HG03039 (cell line): ENCODE results near the gene TMC2.
"Not testable (repeated sequence)": the region's sequence is repeated elsewhere in the genome, so short reads cannot be mapped to it uniquely, and the experiment has no call there.

Source experiments
- ATAC-seq: cut with Tn5 transposase; IDR thresholded peaks from one replicate; pipeline ENCODE4 v1.9.1; 2021; ENCODE audit warnings: mild to moderate bottlenecking, moderate library complexity; ENCODE audit not compliant: unreplicated experiment

TMC2 gene

DNA sequence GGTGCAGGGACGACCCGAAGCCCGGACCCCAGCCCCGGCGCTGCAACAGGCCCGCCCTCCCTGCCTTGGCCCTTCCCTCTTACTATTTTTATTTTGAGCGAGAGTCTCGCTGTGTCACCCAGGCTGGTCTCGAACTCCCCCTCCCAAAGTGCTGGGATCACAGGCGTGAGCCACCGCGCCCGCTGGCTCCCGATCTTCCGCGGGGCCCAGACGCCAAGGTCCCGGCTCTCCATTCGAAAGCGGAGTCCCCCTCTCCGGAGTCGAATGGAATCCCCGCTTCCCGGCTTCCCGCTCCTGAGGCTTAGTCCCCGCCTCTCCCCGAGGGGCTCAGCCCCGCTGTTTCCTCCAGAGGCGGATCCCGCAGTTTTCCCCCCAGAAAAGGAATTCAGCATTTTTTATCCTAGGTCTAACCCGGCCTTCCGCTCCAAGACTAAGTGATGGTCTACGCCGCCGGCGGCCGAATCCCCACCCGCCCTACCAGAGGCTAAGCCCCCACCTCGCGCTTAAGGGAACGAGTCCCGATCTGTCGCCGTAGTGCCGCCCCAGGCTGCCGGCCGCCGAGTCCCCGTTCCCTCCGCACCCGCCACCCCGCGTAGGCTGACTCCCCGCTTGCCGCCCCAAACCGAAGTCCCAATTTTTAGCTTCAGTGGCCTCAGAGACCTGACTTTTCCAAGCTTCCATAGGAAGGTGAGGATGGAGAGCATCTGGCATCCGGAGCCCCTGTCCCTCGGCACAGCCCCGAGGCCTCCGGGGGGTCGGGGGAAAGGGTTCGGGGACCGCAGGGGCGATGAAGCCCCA lies 11.5 kb upstream of the TMC2 start:
- ATAC-seq, result no peak

DNA sequence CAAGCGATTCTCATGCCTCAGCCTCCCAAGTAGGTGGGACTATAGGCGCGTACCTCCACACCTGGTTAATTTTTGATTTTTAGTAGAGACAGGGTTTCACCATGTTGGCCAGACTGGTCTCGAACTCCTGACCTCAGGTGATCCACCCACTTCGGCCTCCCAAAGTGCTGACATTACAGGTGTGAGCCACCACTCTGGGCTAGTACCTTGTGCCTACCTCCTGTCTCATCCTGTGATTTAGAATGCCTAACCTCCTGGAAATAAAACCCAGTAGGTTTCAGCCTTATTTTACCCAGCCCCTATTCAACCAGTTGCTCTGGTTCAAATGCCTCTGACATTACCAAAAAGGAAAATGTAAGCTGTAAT lies 10.2 kb upstream of the TMC2 start:
- ATAC-seq, result not testable (repeated sequence)

DNA sequence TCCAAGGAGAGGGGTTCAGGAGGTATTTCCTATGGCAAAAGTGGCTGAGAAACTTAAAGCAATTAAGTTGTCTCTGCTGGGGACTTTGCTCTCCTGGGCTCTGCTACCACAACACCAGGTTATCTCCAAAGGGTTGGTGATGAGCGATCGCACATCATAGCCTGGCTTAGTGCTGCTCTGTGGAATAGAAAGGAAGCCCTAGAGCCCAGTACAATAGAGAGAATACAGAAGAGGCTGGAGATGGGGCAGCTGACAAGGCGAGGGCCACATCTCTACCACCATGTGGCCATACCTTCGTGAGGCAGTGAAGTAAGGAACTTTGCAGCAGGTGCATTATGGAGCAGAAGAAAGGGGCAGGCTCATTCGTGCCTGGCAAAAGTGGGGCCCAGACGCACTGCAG lies 8.6 kb upstream of the TMC2 start:
- ATAC-seq, result no peak

DNA sequence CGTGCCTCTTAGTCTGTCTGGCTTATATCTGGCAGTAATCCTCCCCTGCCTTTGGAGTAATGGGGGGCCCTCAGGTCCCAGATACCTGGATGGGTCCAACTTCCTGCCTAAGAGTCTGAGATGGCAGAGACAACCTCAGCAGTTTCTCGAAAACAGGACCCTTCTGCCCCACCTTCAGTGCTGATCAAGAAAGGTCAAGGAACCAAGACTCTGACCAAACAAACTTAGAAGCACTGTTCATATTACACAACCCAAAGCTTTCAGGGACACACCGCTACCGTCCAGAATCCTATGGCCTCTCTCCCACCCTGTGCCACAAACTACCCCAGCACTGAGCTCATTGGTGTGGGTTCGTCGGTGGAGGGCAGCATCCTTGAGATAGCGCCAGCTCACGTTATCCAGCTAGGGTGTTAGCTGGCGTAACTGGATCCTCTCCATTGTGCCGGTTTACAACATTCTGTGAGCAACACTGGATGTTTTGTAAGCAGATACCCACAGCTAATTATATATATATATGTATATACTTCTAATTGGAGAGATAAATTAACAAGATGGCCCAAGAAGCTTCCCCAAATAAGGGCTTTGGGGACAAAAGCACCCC lies 7.6 kb upstream of the TMC2 start:
- ATAC-seq, result no peak

DNA sequence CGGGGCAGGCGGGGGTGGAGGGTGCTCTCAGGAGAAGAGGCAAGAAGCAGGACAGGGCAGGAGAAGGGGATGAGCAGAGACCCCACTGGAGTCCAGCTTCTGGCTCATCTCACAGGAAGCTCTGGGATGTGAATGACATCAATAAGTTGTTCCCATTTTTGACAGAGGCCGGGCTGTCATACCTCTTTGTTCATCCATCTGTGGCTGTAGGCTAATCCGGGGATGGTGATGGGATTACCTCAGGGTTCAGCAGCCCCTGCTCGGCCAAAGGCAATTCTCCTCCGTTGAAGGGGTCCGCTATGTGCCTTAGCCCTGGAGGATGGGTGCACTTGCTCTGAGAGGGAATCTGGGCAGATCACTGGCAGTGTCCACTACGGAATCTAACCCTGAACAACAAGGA lies 3.3 kb upstream of the TMC2 start:
- ATAC-seq, result no peak

DNA sequence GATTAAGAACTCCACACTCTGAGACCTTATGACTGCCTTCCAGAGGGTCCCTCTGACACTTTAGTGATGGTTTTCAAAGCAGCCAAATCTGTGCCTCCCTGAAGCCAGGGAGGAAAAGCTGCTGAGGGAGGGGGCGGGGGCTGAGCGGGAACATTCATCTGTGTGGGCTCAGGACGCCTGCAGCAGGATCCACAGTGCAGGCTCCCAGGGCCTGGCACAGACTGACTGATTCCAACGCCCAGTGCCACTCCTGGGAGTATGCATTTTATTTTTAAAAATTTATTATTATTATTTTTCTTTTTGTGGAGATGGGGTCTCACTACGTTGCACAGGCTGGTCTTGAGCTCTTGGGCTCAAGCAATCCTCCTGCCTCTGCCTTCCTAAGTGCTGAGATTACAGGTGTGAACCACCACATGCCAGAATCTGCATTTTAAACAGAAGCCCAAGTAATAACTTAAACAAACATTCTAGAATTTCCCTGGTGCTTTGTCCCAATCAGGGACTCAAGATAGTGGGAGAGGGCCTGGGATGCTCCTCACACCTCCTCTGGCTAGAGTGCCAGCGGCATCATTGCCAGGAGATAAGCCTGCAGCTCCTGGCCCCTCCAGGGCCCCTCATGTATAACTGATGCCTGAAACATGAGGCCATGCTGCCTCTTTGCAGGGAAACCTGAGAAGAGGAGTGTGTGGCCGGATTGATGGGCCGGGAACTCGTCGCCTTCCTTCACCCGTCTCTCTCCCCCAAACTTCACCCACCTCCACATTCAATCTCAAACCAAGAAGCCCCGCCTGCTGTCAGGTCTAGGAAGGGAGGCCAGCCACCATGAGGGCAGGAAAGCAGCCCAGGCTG lies 438 bp upstream of the TMC2 start:
- ATAC-seq, result no peak

DNA sequence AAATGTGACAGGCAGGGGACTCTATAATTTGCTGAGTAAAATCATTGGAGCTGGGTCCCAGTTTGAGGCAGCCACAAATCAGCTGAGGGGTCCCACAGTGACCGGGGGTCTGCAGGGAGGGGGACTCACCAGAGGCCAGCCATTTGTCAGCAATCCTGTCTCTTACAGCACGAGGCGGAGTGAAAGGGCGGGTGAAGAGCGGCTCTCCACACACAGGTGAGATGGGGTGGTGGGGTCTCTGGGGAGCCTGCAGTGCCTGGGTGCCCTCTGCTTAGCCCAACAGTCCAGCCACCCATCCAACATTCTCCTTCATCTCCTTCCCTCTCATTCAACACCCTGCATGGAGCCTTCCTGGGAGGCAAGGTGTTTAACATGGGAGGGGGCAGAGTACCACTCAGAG lies 728 bp downstream of the TMC2 start:
- no peak for ATAC-seq

DNA sequence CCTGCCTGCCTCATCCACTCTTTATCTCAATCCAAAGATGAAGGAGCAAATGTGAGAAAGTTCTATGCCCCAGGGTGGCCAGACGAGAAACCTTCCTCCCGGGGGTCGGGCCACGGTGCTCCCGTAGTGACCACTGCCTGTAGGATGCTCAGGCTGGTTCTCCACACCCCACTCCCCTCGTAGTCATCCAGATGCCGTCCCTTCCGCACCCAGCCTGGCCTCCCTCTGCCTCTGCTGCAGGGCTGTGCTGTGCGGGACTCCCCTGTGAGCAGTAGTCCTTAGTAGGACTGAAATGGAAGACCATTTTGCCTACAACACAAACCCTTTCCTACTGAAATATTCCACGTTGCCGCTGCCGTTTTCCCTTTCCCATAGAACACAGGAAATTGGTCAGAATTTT lies 2.0 kb downstream of the TMC2 start:
- ATAC-seq, result no peak

DNA sequence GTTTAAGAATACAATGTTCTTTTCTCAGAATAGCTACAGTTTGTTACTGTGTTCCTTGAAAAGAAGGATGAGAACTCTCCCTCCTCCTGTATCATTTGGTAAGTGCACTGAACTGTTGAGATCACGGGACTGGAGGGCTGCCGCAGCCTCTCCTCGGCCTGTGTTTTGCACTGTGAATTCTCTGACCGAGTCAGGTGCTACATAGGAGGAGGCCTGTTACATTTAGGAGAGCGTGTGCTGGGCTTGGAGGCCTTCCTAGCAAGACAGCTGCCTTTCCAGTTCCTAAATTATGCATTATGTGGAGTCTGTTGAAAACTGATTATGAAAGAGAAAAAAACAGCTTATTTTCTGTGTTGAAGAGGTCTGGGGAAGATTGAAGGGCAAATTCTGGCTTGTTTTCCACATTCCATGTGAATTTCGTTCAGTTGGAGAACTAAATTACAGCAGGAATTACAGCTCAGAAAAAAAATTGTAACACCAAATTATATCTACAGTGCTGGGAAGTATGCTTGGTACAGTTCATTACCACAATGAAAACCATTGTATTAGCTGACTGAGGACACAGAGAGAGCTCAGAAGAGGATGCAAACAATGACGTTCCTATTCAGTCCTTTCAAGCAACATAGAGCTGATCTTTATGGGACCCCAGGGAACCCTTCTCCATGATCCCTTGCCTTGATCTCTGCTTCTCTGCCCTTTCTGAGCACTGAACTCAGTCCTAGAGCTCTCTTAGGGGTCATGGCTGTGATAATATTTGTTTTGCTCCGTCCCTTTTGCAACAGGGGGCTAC lies 2.8 kb downstream of the TMC2 start:
- no peak for ATAC-seq

DNA sequence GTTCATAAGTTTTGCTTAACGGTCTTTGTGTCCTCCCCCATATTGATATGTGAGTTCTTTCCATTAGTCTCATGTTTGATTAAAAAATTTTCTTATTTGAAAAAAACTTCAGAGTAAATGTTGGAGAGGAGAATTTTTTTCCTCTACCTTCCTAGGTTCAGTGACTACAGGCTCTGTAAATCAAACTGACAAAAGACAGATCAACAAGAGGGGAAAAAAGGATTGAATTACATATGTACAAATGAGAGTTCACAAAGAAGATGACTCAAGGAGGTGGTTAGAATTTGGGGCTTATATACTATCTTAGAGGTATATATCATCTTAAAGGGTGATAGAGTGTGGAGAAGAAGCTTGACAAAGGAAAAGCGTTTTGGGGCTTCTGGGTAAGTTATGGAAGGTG lies 5.6 kb downstream of the TMC2 start:
- no peak for ATAC-seq

DNA sequence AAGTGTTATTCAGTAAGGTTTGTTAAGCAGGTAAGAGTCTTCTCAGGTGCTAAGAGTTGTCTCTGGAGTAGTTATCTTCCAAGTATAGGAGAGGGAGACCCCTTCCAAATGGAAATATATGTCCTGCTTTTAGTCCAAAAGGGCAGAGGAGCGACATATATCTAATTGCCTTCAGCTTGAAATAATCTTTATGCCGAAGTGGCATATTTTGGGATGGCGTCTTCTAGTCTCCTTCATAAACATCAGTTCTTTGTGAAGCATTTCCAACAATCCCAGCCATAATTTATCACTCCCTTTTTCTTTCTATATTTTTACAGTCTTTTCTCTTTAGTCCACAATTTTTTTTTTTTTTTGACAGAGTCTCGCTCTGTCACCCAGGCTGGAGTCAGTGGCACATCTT lies 6.0 kb downstream of the TMC2 start:
- ATAC-seq, result no peak

DNA sequence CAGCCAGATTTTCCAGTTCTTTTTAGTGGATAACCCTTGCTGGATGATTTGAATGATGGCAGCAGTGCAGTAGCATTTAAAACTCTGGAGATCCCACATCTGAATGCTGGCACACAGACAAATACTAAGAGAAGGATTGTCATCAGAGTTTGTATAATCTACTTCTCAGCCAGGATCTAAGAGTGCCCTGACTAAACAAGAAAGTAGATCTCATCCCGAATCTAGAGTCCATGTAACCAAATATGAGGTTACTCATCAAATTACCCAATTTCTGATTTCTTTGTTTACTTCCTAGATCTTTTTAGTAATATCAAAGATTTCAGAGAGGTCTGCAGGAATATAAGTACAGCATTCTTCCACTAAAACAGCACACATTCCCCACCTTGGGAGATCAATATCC lies 7.8 kb downstream of the TMC2 start:
- no peak for ATAC-seq

DNA sequence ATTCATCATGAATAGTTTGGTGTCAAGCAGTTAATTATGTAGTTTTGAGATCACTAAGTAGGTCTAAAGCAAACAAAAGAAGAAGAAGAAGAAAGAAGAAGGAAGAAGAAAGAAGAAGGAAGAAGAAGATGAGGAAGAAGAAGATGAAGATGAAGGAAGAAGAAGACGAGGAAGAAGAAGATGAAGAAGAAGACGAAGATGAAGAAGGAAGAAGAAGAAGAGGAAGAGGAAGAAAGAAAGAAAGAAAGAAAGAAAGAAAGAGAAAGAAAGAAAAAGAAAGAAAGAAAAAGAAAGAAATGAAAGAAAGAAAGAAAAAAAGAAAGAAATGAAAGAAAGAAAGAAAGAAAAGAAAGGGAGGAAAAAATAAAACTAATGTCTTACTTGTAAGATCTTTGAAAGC lies 9.2 kb downstream of the TMC2 start:
- ATAC-seq, result no peak

DNA sequence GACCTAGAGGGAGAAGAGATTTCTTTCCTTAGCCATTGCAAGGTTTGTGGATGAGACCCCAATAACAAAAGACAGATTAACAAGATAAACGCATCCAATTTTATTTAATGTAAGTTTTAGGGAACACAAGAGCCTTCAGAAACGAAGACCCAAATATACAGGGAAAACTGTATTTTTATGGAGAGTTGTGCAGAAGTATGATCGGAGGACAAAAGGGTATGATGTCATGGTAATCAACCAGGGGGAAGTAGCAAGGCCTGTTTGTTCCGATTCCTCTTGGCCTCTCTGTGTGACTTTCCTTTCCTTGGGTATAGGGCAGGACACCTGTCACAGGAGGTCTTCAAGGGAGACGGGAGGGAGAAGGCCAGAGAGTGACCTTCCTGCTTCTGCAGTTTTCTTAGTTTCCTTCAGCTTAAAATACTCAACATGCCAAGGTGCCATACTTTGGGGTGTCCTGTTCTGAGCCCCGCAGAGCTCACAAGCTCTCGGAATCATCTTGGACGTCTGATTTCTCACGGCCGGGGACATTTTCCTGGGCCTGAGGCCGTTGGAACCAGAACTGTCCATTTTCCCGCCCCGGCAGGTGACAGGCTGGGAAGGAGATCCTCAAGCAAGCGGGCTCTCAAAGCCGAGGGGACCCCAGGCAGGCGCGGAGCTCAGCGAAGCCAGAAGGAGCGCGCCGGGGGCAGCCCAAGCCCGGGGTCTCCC lies 21.7 kb downstream of the TMC2 start:
- no peak for ATAC-seq

DNA sequence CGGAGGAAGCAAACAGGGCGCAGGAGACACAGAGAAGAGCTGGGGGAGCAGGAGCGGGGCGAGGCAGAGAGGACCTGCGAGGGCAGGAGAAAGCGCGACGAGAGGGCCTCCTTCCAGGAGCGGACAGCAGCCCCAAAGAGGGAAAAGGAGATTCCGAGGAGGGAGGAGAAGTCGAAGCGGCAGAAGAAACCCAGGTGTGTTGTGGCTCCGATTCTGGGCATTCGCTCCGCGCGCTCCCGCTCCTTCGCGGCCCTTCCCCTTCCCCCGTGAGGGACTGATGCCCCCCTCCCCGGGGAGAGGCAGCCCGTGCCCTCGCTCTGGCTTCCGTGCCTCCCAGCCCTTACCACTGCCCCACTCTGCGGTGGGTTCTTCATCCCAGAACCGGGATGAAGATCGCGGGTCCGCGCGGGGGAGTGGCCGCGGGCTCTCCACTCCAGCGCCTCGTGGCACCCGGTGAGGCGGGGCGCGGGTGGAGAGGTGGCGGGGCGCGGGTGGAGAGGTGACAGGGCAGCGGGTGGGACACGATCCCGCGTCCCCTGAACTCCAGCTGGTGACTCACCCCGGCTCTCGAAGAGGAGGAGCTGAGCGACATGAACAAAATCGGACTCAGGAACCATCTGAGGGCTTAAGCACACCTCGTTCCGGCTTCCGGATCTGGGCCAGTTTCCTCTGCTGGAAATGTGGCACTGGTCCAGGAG lies 22.4 kb downstream of the TMC2 start:
- ATAC-seq, result no peak

DNA sequence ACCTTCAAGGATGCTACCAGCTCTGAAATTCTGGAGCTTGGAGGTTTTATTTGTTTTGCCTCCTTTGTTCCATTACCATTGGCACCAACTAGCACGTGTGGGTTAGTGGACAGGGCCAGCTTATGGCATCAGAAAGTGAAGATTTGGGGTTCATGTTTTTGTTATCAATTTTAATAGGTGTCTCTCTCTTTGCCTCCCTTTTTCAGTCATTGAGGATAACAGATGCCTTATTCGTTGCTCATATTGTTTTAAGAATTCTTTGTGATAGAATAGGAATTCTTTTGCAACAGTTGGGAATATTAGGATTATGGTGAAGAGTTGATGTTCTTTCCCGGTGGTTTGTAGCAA lies 22.9 kb downstream of the TMC2 start:
- ATAC-seq, result no peak

DNA sequence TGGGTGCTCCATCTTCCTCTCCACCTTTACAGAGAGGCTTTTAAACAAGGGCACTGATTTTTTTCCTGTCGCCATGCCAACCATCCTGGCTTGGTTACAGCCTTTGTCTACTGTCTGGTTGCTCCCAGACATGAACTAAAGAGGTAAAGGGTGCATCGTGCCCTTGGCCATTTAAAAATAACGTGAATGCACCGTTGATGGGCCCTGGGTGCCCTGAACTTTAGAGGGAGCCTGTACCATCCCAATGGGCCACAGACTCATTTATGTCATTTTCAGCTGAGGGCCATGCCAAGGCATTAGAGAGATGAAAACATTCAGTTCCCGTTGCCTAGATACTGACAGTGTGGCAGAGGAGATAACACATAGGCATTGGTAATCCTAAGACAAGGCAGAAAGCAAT lies 23.3 kb downstream of the TMC2 start:
- no peak for ATAC-seq

DNA sequence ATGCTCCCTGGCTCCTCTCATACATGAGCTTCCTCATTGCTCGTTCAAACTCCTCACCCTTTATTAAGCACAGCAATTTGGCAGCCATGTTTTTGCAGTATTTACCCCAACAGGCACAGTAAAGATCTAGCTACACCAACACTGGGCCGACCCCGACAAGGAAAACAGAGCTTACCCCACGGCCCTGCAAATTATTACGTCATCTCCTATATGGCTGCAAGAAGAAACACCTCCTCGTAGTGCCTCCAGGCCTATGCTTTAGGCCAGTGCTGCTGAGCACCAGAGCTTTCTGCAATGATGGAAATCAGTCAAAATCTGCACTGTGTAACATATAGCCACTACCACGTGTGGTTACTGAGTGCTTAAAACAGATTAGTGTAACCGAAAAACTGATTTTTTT lies 26.7 kb downstream of the TMC2 start:
- ATAC-seq, result no peak

DNA sequence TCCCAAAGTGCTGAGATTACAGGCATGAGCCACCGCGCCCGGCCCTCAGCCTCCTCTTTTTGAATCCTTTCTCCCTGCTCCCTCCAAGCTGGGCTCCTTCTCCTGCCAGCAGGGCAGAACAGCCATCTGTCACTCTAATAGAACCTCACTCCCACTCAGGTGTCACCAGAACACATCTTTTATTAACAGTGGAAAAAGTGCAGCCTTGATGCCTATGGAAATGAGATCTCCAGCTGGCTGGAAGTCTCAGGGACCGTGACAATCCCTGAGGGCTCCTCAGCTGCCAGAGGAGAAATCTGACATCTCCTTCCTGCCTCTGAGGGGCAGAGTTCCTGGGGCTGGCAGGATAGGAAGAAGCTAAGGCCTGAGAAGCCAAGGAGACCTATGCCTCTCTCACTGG lies 28.0 kb downstream of the TMC2 start:
- ATAC-seq, result no peak

DNA sequence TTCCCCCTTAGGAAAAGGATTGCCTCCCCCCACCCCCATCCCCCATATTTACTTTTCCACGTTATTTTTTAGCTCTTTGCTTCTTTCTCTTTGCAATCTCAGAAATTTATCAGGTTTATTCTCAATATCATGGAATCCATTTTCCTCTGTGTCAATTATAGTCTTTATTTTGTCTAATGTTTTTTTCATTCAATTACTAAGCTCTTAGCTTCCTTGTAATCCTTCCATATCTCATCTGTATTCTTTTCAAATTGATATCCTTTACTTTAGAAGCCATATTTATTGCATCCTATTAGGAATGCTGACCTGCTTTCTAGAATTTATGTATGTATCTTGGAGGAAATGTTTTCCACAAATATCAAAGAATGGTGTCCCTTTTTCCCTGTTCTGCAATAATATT lies 39.3 kb downstream of the TMC2 start:
- no peak for ATAC-seq
